GM18526 (cell line): ENCODE data around the gene FFAR4.

ENCODE experiments used
- POLR2A ChIP-seq: IDR thresholded peaks from 3 replicates; pipeline ENCODE4 v1.6.1; 2011; ENCODE audit not compliant: insufficient read length; ENCODE audit errors: extremely low read depth

Gene FFAR4

GRCh38 chr10:93566435-93567276, at the start of gene FFAR4:
Gene FFAR4 (plus strand): TSS chr10:93566665. CDS start chr10:93566721, 56 bp downstream.
- no peak for TF ChIP-seq POLR2A

GRCh38 chr10:93518531-93518930, 47.9 kb upstream of the FFAR4 start:
- no peak for TF ChIP-seq POLR2A

- no peak for TF ChIP-seq POLR2A
These were observed 31.2 kb upstream of the FFAR4 start for GRCh38 chr10:93535293-93535692.

- TF ChIP-seq POLR2A = no peak
These were observed 24.8 kb upstream of the FFAR4 start for GRCh38 chr10:93541402-93542357.

GRCh38 chr10:93542358-93542791, 24.1 kb upstream of the FFAR4 start:
- TF ChIP-seq POLR2A = no peak

GRCh38 chr10:93547522-93547921, 18.9 kb upstream of the FFAR4 start:
- no peak for TF ChIP-seq POLR2A

GRCh38 chr10:93548376-93549071, 17.9 kb upstream of the FFAR4 start:
- no peak for TF ChIP-seq POLR2A

- no peak for TF ChIP-seq POLR2A
These were observed 15.9 kb upstream of the FFAR4 start for GRCh38 chr10:93550606-93551005.

GRCh38 chr10:93552780-93553179, 13.7 kb upstream of the FFAR4 start:
- TF ChIP-seq POLR2A = no peak

GRCh38 chr10:93553482-93554315, 12.8 kb upstream of the FFAR4 start:
- no peak for TF ChIP-seq POLR2A

GRCh38 chr10:93554316-93554663, 12.2 kb upstream of the FFAR4 start:
- no peak for TF ChIP-seq POLR2A

GRCh38 chr10:93554760-93555432, 11.6 kb upstream of the FFAR4 start:
- TF ChIP-seq POLR2A = no peak

GRCh38 chr10:93559490-93559889, 7.0 kb upstream of the FFAR4 start:
- TF ChIP-seq POLR2A = no peak

GRCh38 chr10:93560541-93560940, 5.9 kb upstream of the FFAR4 start:
- no peak for TF ChIP-seq POLR2A
